Type B pancreatic cell (in vitro differentiated cells): ENCODE results near the gene TOP3A. TPM values are rescaled to one million over a fixed set of nuclear protein-coding genes. Genes with fewer than 3 reads are reported as not detected.
"Not testable (repeated sequence)": the region's sequence is repeated elsewhere in the genome, so short reads cannot be mapped to it uniquely, and the experiment has no call there.

Source experiments
- DNase-seq: peaks from one replicate; pipeline ENCODE4 v3.0.0; 2021; ENCODE audit warnings: mixed read lengths; ENCODE audit not compliant: unreplicated experiment; ENCODE audit errors: extremely low spot score
- H3K27ac Mint-ChIP-seq: 2 replicates; pipeline ENCODE4 v1.8.0; 2021; ENCODE audit warnings: mild to moderate bottlenecking, mixed read lengths
- H3K27me3 Mint-ChIP-seq: 2 replicates; pipeline ENCODE4 v1.8.0; 2021; ENCODE audit warnings: mixed read lengths
- H3K36me3 Mint-ChIP-seq: 2 replicates; pipeline ENCODE4 v1.8.0; 2021; ENCODE audit warnings: mixed read lengths
- H3K4me1 Mint-ChIP-seq: one replicate; pipeline ENCODE4 v1.8.0; 2021; ENCODE audit warnings: mixed read lengths; ENCODE audit not compliant: unreplicated experiment
- H3K4me3 Mint-ChIP-seq: 2 replicates; pipeline ENCODE4 v1.8.0; 2021; ENCODE audit warnings: mild to moderate bottlenecking, mixed read lengths
- H3K9me3 Mint-ChIP-seq: 2 replicates; pipeline ENCODE4 v1.8.0; 2021; ENCODE audit warnings: mixed read lengths
- CTCF ChIP-seq: fragments of 200-600 bp; sonication (generic); conservative IDR thresholded peaks from 2 replicates; pipeline ENCODE4 v1.5.0; 2021; ENCODE audit warnings: antibody characterized with exemption, mild to moderate bottlenecking
- total RNA-seq: library from RNA; stranded (reverse); gene quantifications from 2 replicates; pipeline ENCODE4 v1.2.1, GENCODE V29; 2021; ENCODE audit warnings: low replicate concordance

Gene TOP3A
- total RNA-seq, 1 donor from 2014 or later: 70.2 TPM

GRCh38 chr17:18339933-18340332 is 25.1 kb upstream of the TOP3A start:
- H3K4me3 Mint-ChIP-seq: no peak overlapping the region
- no peaks in the 10 kb centered on the region for H3K4me1 Mint-ChIP-seq
- no peaks in the 10 kb centered on the region for H3K9me3 Mint-ChIP-seq
- no peaks in the 10 kb centered on the region for H3K27me3 Mint-ChIP-seq
- H3K27ac Mint-ChIP-seq: no peak overlapping the region
- peaks cover 25% of the 10 kb centered on the region for H3K36me3 Mint-ChIP-seq
- DNase-seq: no peak
- no peak for TF ChIP-seq CTCF

- H3K36me3 Mint-ChIP-seq: peaks cover 25% of the 10 kb centered on the region
- not testable (repeated sequence) for H3K9me3 Mint-ChIP-seq, H3K4me3 Mint-ChIP-seq, DNase-seq, H3K27ac Mint-ChIP-seq, H3K4me1 Mint-ChIP-seq, H3K27me3 Mint-ChIP-seq
Measured at GRCh38 chr17:18338158-18338557, 23.4 kb upstream of the TOP3A start.

DNA sequence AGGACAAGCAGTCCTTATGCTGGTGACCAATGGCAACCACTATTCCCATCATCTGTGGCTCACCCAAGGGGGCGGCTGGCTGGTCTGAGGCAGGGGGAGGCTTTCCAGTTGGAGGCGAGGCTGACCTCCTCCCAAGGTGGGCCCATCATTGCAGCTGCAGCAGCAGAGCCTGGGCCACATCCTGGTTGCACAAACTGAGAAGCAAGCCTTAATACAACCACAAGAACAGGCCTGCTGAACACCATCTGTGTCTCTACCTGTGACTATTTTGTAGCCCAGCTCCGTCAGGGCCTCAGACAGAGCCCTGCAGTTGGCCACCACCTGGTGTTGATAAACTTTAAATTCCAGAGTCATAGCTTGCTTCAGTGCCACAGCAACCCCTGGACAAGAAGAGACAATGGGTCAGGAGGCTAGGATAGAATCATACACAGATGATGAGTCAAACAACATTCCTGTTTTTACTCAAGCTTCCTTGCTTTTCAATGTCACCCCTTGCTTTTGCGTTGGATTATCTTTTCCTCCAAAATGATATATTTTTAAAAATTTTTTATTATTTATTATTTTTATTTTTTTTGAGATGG is 18.2 kb upstream of the TOP3A start:
- DNase-seq: no peak
- TF ChIP-seq CTCF: no peak
- no peak overlapping the region for H3K27ac Mint-ChIP-seq
- no peaks in the 10 kb centered on the region for H3K27me3 Mint-ChIP-seq
- H3K9me3 Mint-ChIP-seq: no peaks in the 10 kb centered on the region
- H3K36me3 Mint-ChIP-seq: peaks cover 10% of the 10 kb centered on the region
- H3K4me3 Mint-ChIP-seq: no peak overlapping the region
- no peaks in the 10 kb centered on the region for H3K4me1 Mint-ChIP-seq

DNA sequence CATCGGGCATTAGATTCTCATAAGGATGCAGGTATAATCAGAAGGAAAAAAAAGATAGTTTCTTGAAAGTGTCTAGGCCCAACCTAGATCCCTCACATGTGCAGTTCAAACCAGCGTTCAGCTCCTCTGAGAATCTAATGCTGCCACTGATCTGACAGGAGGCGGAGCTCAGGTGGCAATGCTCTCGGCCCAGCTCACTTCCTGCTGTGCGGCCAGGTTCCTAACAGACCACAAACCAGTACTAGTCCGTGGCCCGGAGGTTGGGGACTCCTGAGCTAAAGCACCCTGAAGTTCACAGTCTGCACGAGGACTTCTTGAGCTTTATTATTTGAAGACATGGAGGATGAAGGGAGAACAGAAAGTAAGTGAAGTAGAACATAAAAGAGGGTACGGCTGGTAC is 17.1 kb upstream of the TOP3A start:
- Mint-ChIP-seq H3K27me3 (no peaks in the 10 kb centered on the region), H3K9me3 (no peaks in the 10 kb centered on the region), H3K4me1 (no peaks in the 10 kb centered on the region), H3K4me3 (no peak overlapping the region), H3K36me3 (peaks cover 7% of the 10 kb centered on the region), H3K27ac (no peak overlapping the region)
- TF ChIP-seq CTCF: no peak
- DNase-seq: no peak

DNA sequence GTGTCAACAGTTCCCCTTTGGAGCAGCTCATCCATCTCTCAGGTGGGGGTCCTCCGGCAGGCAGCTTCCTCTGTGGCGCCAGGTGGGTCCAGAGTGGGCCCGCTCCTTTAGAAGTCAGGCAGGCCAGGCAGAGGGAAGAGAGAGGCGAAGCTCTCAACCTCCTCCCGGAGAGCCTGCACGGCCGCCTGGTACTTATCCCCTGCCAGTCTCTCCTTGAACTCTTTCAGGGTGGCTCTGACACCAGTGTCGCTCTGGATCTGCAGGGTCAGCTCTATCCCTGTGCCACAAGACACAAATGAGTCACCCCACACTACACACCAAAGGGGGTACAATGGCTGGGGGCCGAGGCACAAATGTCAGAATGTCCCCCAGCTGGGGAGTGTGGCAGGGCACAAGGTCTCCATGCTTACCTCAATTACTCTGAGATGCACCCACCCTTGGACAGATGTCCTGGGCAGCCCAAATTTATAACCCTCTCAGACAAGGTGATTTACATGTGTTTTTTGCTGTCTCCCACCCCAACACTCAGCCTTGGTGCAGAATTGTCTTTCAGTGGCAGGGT is 13.9 kb upstream of the TOP3A start:
- no peaks in the 10 kb centered on the region for H3K4me1 Mint-ChIP-seq
- no peak for TF ChIP-seq CTCF
- H3K9me3 Mint-ChIP-seq: no peaks in the 10 kb centered on the region
- H3K27me3 Mint-ChIP-seq: no peaks in the 10 kb centered on the region
- no peak overlapping the region for H3K27ac Mint-ChIP-seq
- peaks cover 10% of the 10 kb centered on the region for H3K36me3 Mint-ChIP-seq
- DNase-seq: no peak
- H3K4me3 Mint-ChIP-seq: no peak overlapping the region

GRCh38 chr17:18327556-18327955 is 12.8 kb upstream of the TOP3A start:
- Mint-ChIP-seq H3K4me3 (no peak overlapping the region), H3K27ac (no peak overlapping the region), H3K4me1 (no peaks in the 10 kb centered on the region), H3K9me3 (no peaks in the 10 kb centered on the region), H3K27me3 (no peaks in the 10 kb centered on the region), H3K36me3 (peaks cover 10% of the 10 kb centered on the region)
- DNase-seq: no peak
- no peak for TF ChIP-seq CTCF
